Measurements from ENCODE around the gene CCNY.
"Not testable (repeated sequence)": the region's sequence is repeated elsewhere in the genome, so short reads cannot be mapped to it uniquely, and the experiment has no call there.

CCNY gene

DNA sequence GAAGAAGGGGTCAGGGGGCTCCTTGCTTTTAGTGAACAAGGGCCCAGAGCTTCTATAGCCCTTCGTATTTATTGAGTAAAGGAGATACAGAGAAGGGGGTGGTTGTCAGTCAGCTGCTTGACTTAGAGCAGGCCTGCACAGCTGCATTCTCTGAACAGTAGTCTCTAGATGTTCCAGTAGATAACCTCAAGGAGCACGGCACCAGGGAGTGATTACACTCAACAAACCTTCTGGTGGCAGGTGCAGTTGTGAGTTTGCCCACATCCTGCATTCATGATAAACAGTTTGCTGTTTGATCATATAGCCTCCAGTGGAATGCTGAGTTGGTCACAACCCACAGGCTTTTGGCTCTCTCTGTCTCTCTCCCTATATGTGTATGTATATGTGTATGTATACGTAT lies 198.8 kb downstream of the CCNY start:
- DNase-seq = no peak

DNA sequence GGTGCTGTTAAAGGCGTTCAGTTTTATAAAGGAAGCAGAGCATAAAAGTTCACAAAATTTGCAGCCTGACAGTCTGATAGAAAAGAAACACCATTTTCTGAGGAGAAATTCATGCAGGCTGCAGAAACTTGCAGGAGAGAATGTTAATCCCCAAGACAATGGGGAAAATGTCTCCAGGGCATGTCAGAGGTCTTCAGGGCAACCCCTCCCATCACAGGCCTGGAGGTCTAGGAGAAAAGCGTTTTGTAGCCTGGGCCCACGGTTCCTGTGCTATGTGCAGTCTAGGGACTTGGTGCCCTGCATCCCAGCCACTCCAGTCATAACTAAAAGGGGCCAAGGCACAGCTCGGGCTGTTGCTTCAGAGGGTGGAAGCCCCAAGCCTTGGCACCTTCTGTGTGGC lies 200.5 kb downstream of the CCNY start:
- no peak for DNase-seq

DNA sequence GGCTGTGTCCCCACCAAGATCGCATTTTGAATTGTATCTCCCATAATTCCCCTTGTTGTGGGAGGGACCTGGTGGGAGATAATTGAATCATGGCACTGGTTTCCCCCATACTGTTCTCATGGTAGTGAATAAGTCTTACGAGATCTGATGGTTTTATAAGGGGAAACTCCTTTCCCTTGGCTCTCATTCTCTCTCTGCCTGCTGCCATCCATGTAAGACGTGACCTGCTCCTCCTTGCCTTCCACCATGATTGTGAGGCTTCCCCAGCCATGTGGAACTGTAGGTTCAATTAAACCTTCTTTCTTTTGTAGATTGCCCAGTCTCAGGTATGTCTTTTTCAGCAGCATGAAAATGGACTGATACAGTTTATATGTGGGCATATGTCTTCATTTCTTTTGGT lies 201.6 kb downstream of the CCNY start:
- DNase-seq = not testable (repeated sequence)

DNA sequence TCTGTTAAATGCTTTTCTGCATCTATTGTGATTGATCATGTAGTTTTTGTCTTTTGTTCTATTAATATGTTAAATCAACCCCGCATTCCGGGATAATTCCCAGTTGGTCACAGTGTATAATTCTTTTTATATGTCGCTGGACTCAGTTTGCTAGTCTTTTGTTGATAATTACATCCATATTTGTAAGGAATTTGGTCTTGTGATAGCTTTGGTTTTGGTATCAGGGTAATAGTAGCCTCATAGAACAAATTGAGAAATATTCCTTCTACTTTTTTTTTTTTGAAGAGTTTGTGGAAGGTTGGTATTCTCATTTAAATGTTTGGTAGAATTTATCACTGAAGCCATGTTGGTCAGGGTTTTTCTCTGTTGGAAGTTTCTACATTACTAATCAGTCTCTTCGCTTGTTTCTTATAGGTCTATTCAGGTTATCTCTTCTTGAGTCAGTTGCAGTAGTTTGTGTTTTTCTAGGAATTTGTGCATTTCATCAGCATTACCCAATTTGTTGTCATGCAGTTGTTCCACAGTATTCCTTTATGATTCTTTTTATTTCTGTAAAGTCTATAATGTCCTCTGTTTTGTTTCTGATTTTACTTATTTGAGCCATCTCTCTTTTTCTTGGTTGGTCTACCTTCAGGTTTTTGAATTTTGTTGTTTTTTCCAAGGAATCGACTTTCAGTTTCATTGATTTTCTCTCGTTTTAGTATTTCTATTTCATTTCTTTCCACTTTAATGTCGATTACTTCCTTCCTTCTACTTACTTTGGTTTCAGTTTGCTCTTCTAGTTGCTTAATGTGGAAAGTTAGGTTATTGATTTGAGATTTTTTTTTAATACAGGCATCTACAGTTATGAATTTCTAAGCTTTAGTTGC lies 204.2 kb downstream of the CCNY start:
- no peak for DNase-seq

DNA sequence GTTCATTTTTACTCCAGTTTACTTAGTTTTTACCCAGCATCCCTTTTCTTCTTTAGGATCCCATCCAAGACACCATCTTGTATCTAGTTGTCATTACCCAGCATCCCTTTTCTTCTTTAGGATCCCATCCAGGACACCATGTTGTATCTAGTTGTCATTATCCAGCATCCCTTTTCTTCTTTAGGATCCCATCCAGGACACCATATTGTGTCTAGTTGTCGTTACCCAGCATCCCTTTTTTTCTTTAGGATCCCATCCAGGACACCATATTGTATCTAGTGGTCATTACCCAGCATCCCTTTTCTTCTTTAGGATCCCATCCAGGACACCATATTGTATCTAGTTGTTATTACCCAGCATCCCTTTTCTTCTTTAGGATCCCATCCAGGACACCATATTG lies 205.4 kb downstream of the CCNY start:
- no peak for DNase-seq

DNA sequence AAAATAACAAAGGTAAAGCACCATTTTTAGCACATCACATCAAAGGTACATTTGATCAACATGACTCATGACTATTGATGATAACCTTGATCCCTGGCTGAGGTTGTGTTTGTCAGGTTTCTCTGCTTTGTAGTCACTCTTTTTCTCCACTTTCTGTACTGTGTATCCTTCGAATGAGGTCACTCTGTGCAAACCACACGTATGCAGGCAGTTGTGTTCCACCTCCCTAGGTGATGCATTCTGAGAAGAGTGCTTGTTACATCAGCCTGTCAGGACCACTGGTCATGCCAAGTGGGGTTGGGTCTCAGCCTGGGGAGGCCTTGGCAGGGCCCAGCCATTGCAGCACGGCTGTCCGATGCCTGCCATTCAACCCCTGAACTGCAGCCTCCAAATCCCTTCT lies 206.0 kb downstream of the CCNY start:
- DNase-seq = no peak

DNA sequence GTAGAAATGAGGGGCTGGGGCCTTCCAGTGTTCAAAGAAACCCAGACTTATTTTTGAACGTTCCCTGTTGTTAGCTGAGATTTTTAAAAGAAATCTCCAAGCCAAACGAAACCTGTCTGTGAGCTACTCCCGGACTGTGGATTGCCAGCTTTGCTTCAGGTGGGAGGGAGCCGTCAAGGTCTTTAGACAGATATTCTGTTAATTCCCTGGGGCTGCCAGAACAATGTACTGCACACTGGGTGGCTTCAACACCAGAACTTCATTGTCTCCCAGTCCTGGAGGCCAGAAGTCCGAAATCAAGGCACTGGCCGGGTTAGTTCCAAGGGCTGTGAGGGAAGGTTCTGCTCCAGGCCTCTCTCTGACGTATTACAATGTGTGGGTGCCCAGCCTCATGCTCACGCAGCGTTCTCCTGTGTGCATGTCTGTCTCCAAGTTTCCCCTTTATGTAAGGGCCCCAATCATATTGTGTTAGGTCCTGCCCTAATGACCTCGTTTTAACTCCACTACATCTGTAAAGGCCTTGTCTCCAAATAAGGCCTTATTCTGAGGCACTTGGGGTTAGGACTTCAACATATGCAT lies 208.9 kb downstream of the CCNY start:
- DNase-seq = no peak

DNA sequence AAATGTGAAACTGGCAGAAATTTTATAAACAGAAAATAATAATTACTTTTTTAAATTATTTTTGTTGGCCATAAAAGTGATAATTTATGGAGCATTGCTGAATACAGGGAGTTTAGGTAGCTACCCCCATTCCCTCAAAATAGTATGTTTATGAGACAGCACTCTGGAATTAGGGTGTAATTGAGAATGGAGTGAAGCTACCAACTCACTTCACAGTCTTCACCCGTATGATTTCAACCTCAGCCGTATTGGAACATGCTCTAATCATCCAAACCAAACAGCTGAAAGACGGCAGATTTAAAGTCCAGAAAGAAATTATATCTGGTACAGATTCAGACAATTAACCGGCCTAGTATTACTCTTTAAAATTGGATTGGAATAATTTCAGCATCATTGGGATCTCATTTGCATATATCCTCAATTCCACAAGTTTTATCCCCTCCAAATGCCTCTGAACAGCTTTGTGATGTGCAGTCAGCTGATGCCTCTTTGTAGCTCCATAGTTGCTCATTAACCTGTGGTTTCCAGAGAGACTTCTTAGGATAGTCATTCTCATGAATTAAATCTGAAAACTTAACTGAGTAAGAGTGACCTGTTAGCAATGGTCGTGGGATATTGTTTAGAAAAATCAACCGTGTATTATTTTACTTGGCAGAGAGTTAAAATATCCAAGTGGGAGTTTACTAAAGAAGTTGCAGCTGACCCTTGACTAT lies 209.7 kb downstream of the CCNY start:
- no peak for DNase-seq

DNA sequence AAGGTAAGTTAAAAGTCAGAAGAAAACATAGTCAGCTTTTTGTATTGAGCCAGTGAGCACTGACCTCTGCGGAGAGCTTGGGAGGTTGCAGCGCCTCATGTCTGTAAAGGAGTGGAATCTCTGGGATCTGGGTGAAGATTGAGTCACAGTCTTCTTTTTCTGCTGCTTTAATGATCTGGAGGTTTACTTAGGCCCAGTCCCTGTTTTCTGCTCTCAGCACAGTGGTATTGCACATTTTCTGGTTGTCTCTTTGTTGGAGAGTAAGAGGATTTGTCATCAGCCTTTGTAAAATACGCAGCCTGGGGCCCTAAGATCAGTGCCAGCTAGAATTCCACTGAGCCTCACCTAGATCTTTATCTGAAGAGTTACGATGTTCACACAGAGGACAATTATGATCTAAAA lies 210.5 kb downstream of the CCNY start:
- no peak for DNase-seq

DNA sequence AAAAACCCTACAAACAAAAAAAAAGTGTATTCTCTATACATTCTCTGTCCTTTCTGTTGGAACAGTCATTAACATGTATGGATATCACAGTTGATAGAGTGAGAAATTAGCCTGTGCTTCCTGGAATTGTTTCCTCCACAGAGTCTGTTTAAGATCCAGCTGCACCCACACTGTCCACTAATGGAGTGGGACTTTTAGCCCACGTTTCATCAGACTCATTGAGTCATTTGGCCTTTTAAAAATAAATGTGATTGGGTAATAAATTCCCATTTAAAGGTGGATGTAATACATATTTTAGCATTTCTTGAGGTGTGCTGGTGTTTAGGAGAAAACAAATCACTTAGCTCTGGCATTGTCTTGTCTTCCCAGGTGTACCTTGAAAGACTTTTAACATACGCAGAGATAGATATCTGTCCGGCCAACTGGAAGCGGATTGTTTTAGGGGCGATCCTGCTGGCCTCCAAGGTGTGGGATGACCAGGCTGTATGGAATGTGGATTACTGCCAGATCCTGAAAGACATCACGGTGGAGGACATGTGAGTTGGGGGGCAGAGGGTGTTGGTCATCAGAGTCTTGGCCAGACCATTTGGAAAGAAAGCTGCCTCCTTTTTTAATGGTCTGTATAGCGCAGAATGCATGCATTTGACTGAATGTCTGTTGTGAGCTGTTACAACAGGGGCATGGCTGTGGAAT lies 216.5 kb downstream of the CCNY start:
- DNase-seq = no peak

DNA sequence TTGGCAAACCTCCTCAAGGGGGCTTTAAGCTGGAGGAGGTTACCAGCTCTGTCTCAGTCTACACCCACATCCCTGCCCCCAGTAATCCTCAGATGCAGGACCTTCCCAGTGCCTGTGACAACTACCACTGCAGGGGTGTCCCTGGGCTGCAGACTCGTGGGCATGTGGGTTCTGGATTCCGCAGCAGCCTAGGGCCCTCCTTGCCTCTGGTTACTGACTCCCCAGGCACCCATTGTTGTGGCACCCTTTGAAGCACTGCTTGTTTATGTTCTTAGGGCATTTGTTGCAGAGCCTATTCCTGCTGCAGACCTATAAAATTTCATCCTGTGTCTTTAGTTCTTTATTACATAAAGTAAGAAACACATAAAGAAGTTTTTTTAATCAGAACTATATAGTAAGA lies 217.7 kb downstream of the CCNY start:
- DNase-seq = no peak

DNA sequence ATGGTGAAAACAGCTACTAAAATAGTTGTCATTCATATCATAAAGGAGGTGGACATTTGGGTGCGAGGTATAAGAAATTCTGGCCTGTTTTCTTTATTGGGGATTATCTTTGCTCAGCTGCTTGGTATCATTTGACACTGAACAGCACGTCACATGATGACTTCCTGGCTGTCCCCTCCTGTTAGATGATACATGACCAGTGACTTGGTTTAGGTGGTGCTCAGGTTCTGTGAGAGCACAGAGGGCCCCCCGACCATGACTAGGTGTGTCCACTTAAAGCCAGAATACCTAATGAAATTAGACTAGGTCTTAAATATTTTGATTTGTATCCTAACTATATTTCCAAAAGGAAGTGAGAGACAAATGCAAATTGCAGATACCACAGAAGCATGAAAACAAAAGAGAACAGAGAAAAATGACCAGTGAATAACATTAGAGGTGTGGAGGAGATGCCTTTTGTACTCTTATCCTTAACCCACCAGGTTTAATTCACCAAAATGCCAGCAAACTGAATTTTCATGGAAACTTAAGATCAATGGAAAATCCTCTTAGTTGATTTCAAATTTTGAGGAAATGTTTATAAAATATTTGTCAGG lies 218.2 kb downstream of the CCNY start:
- DNase-seq = no peak

DNA sequence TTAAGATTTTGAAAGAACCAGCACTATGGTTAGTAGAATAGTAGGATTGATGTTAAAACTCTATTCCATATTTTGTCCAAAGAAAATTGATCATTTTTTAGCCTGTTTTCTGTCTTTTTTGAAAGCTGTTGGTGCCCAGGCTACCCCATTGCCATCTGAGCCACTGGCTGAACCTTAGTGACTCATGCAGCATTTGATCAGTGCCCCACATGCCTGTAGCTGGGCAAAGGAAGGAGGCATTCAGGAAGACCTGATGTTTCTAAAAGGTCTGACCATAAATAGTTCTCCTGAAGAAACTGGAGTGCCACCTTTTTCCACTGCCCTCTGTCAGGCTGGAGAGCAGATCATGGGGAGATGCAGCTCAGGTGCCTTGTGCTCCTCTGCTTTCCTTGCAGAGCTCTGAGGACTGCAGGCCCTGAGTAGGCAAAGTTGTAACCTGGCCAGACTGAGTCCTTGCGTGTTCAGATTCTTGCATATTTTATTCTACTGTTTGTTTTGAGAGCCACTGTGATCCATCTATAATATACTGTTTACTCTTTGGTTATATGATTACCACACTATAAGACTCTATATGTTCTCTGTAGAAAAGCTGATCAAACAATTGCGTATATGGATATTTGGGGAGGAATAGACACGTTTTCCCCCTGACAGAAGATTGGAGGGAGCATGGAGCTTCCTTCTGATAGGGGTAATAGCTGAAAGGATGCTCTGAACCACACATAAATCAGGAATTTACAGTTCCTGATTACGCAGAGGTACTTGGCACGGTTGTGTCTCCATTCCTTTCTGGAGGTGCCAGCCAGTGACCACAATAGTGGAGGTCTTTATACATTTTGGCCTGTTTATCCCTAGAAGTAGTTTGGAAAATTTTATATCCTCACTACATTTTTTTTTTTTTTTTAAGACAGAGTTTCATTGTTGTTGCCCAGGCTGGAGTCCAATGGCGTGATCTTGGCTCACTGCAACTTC lies 219.9 kb downstream of the CCNY start:
- no peak for DNase-seq

DNA sequence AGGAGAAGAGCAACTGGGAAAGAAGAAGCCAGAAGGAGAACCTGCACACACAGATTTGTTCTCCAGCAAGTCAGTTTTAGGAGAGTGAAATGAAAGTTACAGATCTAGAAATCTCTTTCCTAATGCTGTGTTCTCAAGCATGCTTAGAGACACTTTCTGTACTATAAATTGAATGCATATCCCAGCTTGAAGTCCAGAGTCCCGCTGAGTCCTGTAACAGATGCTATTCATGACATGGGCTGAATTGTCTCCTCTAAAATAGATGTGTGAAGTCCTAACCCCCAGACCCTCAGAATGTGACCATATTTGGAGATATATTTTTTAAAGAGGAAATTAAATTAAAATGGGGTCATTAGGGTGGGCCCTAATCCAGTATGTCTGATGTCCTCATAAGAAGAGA lies 222.0 kb downstream of the CCNY start:
- DNase-seq = no peak

DNA sequence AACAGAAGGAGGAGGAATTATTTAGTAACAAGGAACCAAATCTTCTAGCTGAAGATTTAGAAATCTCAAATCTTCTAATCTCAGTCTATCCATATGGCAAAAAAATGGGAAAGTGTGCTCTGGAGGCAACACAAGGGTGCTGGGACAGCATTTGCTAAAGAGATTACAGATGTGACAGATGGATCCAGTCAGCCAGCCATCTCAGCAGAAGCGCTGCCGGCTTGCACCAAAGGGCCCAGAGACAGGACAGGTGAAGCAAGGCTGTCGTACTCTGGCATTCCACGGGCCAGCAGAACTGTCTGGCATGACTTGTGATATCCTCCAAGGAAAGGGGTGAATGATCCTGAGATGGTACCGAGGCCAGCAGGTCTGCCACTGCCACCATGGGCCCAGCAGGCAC lies 223.1 kb downstream of the CCNY start:
- no peak for DNase-seq

DNA sequence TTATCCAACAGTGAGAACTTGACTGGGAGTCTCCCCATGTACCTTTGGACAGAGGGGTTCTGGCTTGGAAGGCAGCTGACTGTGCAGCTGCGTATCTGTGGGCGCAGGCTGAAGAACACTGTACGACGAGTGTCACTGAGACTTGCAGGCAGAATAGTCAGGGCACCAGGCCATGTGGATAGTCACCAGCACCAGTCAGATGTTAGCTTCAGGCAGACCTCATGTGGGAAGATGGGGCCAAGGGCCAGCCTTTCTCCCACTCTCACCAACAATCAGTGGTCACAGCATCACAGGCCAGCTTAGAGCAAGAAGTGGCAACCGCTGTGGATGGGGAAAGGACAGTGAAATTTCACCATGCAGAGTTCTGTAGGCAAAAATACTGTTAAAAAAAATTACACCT lies 225.4 kb downstream of the CCNY start:
- no peak for DNase-seq

DNA sequence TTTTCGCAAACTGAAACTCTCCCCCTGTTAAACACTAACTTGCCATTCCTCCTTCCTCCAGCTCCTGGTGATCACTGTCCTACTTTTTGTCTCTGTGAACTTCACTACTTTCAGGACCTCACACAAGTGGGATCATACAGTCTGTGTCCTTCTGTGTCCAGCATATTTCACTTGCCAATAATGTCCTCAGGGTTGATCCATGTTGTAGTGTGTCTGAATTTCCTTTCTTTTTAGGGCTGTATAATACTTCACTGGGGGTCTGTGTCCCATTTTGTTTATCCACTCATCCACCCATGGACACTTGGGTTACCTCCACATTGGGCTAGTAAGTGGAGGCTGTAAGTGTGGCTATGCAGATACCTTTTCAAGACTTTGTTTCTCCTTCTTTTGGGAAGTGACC lies 226.1 kb downstream of the CCNY start:
- no peak for DNase-seq

DNA sequence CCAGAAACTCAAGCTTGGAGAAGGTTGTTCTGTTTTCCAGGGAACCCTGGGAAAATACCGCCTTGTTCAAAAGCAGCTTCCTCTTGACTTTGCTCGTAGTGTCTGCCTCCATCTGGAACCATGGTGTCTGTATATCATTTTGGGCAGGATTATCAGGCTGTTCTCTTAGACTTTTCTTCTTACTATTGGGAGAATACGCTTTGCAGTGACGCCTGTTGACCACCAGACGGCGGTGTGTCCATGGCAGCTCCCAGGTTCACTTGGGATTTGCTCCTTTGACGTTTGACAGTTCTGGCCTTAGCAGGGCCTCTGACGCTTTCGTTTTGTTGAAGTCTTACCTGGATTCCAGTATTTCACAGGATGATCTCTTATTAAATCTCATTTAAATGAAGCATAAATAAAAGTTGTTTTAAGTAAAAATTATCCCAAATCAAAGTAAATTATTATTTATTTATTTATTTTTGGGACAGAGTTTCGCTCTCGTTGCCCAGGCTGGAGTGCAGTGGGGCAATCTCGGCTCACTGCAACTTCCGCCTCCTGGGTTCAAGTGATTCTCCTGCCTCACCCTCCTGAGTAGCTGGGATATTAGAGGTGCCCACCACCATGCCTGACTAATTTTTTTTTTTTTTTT lies 227.1 kb downstream of the CCNY start:
- peak; percentile 24 for DNase-seq

DNA sequence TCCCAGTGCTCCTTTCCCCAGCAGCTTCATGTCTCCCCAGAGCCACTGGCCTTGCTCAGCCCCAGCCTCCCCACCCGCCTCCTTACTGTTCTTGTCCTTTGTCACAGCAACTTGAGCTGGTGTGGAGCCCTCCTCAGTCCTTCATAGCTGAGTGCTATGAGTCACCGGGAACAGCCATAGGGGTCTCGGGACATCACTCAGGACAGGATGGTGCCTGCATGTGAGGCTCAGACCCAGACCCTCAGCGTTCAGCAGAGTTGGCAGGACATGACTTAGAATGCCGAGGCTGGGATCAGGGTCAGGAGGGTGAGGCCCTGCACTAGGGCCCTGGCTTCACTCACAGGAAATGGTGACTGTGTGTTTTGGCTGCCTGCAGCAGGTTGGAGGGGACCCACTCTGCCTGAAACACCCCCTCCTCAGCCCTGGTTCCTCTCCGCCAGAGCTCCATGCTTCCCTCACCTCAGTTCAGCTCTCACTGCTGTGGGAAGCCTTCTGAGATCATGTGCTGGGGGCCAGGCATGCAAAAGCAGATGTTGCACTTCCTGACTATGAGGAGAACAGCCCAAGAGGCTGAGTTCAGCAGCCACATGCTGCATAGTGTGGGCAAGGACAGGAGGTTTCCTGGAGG lies 228.1 kb downstream of the CCNY start:
- no peak for DNase-seq

DNA sequence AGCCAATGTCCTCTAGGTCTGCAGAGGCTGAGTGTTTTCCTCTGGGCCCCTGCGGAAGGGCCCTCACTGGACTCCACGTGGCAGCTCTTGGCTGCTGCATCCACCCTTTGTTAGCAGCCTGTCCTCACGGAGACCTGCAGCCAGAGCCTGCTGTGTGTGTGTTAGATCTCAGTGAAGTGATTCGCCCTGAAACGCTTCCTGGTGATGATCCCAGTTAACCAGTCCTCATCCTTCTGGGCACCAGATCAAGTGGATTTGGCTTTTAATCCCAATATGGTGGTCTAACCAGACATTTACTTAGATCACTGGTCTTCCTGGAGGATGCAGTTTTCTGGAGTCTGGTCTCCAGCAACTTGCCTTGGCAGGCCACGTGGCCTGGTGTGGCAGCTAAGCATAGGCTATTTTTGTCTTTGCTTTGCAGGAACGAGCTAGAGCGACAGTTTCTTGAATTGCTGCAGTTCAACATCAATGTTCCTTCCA lies 229.3 kb downstream of the CCNY start:
- DNase-seq = no peak

DNA sequence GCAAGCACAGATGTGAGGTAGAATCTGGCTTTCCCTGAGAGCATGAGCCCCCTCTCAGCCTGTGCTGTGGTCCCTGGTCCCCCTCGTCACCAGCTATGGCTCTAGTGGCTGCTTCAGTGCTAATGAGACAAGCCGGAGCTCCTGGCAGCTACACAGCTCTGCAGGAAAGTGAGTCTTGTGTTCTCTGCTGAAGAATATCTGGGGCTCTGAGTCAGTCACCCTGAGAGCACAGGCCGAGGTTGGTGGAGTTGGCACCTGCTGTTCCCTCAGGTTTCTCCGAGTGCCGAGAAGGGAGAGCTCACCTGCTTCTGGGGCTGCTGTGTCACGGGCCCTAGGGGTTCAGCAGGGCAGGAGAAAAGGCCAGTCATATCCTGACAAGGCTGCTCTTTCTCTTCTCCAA lies 231.6 kb downstream of the CCNY start:
- DNase-seq = no peak
